Thyroid gland (tissue), 4 donors: Measurements from ENCODE around the gene NXN. TPM values are rescaled to one million over a fixed set of nuclear protein-coding genes. Genes with fewer than 3 reads are reported as not detected.

Source experiments
- DNase-seq, 2 donors: peaks; one replicate each; pipeline ENCODE4 v3.0.0-alpha.2; 2019
- H3K27ac ChIP-seq, 3 donors: fragments of 200-600 bp; sonication (generic); 1 replicate in 2 of 3; 2 replicates in 1 of 3; pipeline ENCODE4 v1.5.1; 2016 to 2019; ENCODE audit warnings: mild to moderate bottlenecking in 1 of 3, moderate library complexity in 1 of 3
- H3K27me3 ChIP-seq: fragments of 200-600 bp; sonication (generic); one replicate; pipeline ENCODE4 v1.5.1; 2019
- H3K36me3 ChIP-seq, 2 donors: fragments of 200-600 bp; sonication (generic); one replicate each; pipeline ENCODE4 v1.5.1; 2016 to 2019
- H3K4me1 ChIP-seq, 2 donors: fragments of 200-600 bp; sonication (generic); one replicate each; pipeline ENCODE4 v1.5.1; 2017 to 2019
- H3K4me3 ChIP-seq, 3 donors: fragments of 200-600 bp; sonication (generic); replicated peaks in 1 of 3; 1 replicate in 2 of 3; 2 replicates in 1 of 3; pipeline ENCODE4 v1.5.1; 2016; ENCODE audit warnings: mild to moderate bottlenecking in 1 of 3
- H3K9me3 ChIP-seq: fragments of 200-600 bp; sonication (generic); one replicate; pipeline ENCODE4 v1.5.1; 2017
- CTCF ChIP-seq, 6 experiments: fragments of 200-600 bp in 3 of 6; fragments of 450-650 bp in 3 of 6; sonication (generic) in 3 of 6; IDR thresholded peaks; one replicate each; pipeline ENCODE4 v1.5.1; 2016 to 2019; ENCODE audit warnings: antibody characterized with exemption in 6 of 6, mild to moderate bottlenecking in 2 of 6, inconsistent platforms in 1 of 6, moderate library complexity in 1 of 6
- POLR2A ChIP-seq, 2 donors: fragments of 450-650 bp; IDR thresholded peaks; one replicate each; pipeline ENCODE4 v1.6.1; 2017; ENCODE audit warnings: antibody characterized with exemption in 2 of 2, mild to moderate bottlenecking in 2 of 2, moderate library complexity in 1 of 2
- whole genome bisulfite sequencing, 2 donors: methylation state at CpG; one replicate each; pipeline ENCODE4 v1.1.5; 2017; 5-methylcytosine and 5-hydroxymethylcytosine counted together
- intact Hi-C: fragments of 100-400 bp; cut with DNase I; formaldehyde crosslinking; loops from one replicate; pipeline ENCODE4 v1.15.1; 2023
- total RNA-seq, 4 donors: library from RNA; depleted of rRNA; stranded (reverse); fragments of >200 nt; gene quantifications; one replicate each; pipeline ENCODE4 v1.2.3, GENCODE V29; 2016

NXN gene
- total RNA-seq, 4 donors from 2014 or later: 14.5 to 18.3 (median 17.2) TPM

GRCh38 chr17:1008008-1008761 lies 28.6 kb upstream of the NXN start:
- 86% methylated on average over 13 to 19 of the region's 21 CpGs for WGBS, 2 donors
- no peak for DNase-seq
- Histone ChIP-seq H3K36me3 (peaks cover 10 to 32% of the 10 kb centered on the region in 2 donors), H3K9me3 (no peaks in the 10 kb centered on the region), H3K27me3 (no peaks in the 10 kb centered on the region), H3K4me3 (no peak overlapping the region), H3K27ac (peak overlapping the region in 1 of 3 donors; percentile 51), H3K4me1 (peaks cover 12 to 33% of the 10 kb centered on the region in 2 donors)
- intact Hi-C loops: no loop called here
- TF ChIP-seq CTCF (IDR thresholded peaks at IDR 0.05) (no peak), POLR2A (IDR thresholded peaks at IDR 0.05) (no peak)

- H3K4me1 ChIP-seq: peaks cover 12 to 40% of the 10 kb centered on the region in 2 donors
- TF ChIP-seq POLR2A (IDR thresholded peaks at IDR 0.05) (no peak), CTCF (IDR thresholded peaks at IDR 0.05) (no peak)
- DNase-seq: no peak
- no peaks in the 10 kb centered on the region for H3K9me3 ChIP-seq
- no peaks in the 10 kb centered on the region for H3K27me3 ChIP-seq
- intact Hi-C loops: no loop called here
- no peak overlapping the region for H3K4me3 ChIP-seq
- H3K36me3 ChIP-seq: peaks cover 11 to 30% of the 10 kb centered on the region in 2 donors
- 87 to 89% methylated on average over 11 of the region's 16 CpGs for WGBS, 2 donors
- H3K27ac ChIP-seq: peak overlapping the region in 1 of 3 donors; percentile 51
Measured at GRCh38 chr17:1007310-1008007, 27.9 kb upstream of the NXN start.

GRCh38 chr17:1006054-1006453 lies 26.5 kb upstream of the NXN start:
- Histone ChIP-seq H3K36me3 (peaks cover 23 to 25% of the 10 kb centered on the region in 2 donors), H3K9me3 (no peaks in the 10 kb centered on the region), H3K27me3 (no peaks in the 10 kb centered on the region), H3K4me3 (no peak overlapping the region), H3K4me1 (peaks cover 12 to 52% of the 10 kb centered on the region in 2 donors), H3K27ac (peak overlapping the region; percentile 34 to 74 (median 62))
- DNase-seq: peak; percentile 52 to 76
- TF ChIP-seq CTCF (IDR thresholded peaks at IDR 0.05) (no peak), POLR2A (IDR thresholded peaks at IDR 0.05) (no peak)
- intact Hi-C loops: no loop called here
- 36 to 55% methylated on average over 5 to 9 of the region's 16 CpGs for WGBS, 2 donors

- Histone ChIP-seq H3K4me3 (no peak overlapping the region), H3K36me3 (peaks cover 25 to 30% of the 10 kb centered on the region in 2 donors), H3K27ac (peak overlapping the region; percentile 34 to 74 (median 62)), H3K27me3 (no peaks in the 10 kb centered on the region), H3K4me1 (peaks cover 12 to 56% of the 10 kb centered on the region in 2 donors), H3K9me3 (no peaks in the 10 kb centered on the region)
- WGBS, 2 donors: 19 to 21% methylated on average over 23 of the region's 23 CpGs
- TF ChIP-seq POLR2A (IDR thresholded peaks at IDR 0.05) (no peak), CTCF (IDR thresholded peaks at IDR 0.05) (no peak)
- intact Hi-C loops: no loop called here
- DNase-seq: peak; percentile 87 to 92
Measured at GRCh38 chr17:1005361-1005946, 25.9 kb upstream of the NXN start.
